SK-N-SH (cell line): ENCODE results near the gene ZCCHC7. TPM values are rescaled to one million over a fixed set of nuclear protein-coding genes. Genes with fewer than 3 reads are reported as not detected.
A peak's percentile ranks its signal among the peaks of the same experiment; 100 is the strongest.

ENCODE experiments used
- CTCF ChIA-PET: fragments of 300-600, 350-600 bp; formaldehyde crosslinking; extraction: SDS; loops from one replicate; lab custom pipeline; 2021; lab: Yijun Ruan, JAX
- POLR2A ChIA-PET: fragments of 350-600 bp; sonication (Branson Sonifier 250); formaldehyde crosslinking; extraction: SDS; loops from one replicate; lab custom pipeline; 2020; ENCODE audit warnings: antibody characterized with exemption, inconsistent platforms; lab: Yijun Ruan, JAX
- DNase-seq: peaks from one replicate; pipeline ENCODE4 v3.0.0; 2012
- H2AFZ ChIP-seq: fragments of 200-600 bp; sonication (generic); 2 replicates; pipeline ENCODE4 v1.8.1; 2016; ENCODE audit warnings: antibody characterized with exemption, mild to moderate bottlenecking, low read depth
- H3F3A ChIP-seq: fragments of 200-600 bp; sonication (generic); replicated peaks from 2 replicates; pipeline ENCODE3; 2016; ENCODE audit warnings: antibody characterized with exemption, mild to moderate bottlenecking; ENCODE audit not compliant: insufficient read depth
- H3K27ac ChIP-seq, 2 experiments: fragments of 200-500 bp in 1 of 2; fragments of 200-600 bp in 1 of 2; sonication (Bioruptor generic) in 1 of 2; sonication (generic), shearing (Covaris generic) in 1 of 2; 2 replicates each; pipeline versions ENCODE4 v1.5.1 to v1.6.1; 2014 to 2016; ENCODE audit warnings: low read depth in 2 of 2, inconsistent platforms in 1 of 2, low read length in 1 of 2, mild to moderate bottlenecking in 1 of 2, mixed read lengths in 1 of 2
- H3K27me3 ChIP-seq: fragments of 200-600 bp; sonication (generic), shearing (Covaris generic); 2 replicates; pipeline ENCODE4 v1.6.1; 2016; ENCODE audit warnings: mixed run types; ENCODE audit not compliant: insufficient read depth
- H3K36me3 ChIP-seq, 2 experiments: fragments of 200-500 bp in 1 of 2; fragments of 200-600 bp in 1 of 2; sonication (Bioruptor generic) in 1 of 2; sonication (generic) in 1 of 2; replicated peaks in 1 of 2; 2 replicates each; pipeline versions ENCODE3 to v1.5.1; 2014 to 2016; ENCODE audit warnings: low read length in 1 of 2, mild to moderate bottlenecking in 1 of 2; ENCODE audit not compliant: insufficient read depth in 2 of 2, control insufficient read depth in 1 of 2
- H3K4me1 ChIP-seq, 2 experiments: fragments of 200-500 bp in 1 of 2; fragments of 200-600 bp in 1 of 2; sonication (Bioruptor generic) in 1 of 2; sonication (generic), shearing (Covaris generic) in 1 of 2; 2 replicates each; pipeline versions ENCODE4 v1.5.1 to v1.6.1; 2014 to 2016; ENCODE audit warnings: low read depth in 1 of 2, low read length in 1 of 2, mixed run types in 1 of 2; ENCODE audit not compliant: insufficient read depth in 2 of 2, control insufficient read depth in 1 of 2
- H3K4me2 ChIP-seq: fragments of 200-600 bp; sonication (generic), shearing (Covaris generic); 2 replicates; pipeline ENCODE4 v1.6.1; 2017; ENCODE audit warnings: mixed run types
- H3K4me3 ChIP-seq, 2 experiments: fragments of 200-500 bp in 1 of 2; fragments of 200-600 bp in 1 of 2; sonication (Bioruptor generic) in 1 of 2; sonication (generic), shearing (Covaris generic) in 1 of 2; 2 replicates each; pipeline versions ENCODE4 v1.5.1 to v1.8.1; 2014 to 2016; ENCODE audit warnings: low read depth in 2 of 2, inconsistent platforms in 1 of 2, low read length in 1 of 2, mild to moderate bottlenecking in 1 of 2, mixed read lengths in 1 of 2, moderate library complexity in 1 of 2
- H3K79me2 ChIP-seq: fragments of 200-600 bp; sonication (generic); 2 replicates; pipeline ENCODE4 v1.8.1; 2017; ENCODE audit warnings: mild to moderate bottlenecking; ENCODE audit not compliant: insufficient read depth
- H3K9ac ChIP-seq: fragments of 200-600 bp; sonication (generic); 2 replicates; pipeline ENCODE4 v1.6.1; 2017; ENCODE audit warnings: mixed run types
- H3K9me2 ChIP-seq: fragments of 200-600 bp; sonication (generic); 2 replicates; pipeline ENCODE4 v1.6.1; 2017; ENCODE audit warnings: mixed run types
- H3K9me3 ChIP-seq: fragments of 200-600 bp; sonication (generic); 2 replicates; pipeline ENCODE4 v1.6.1; 2017; ENCODE audit warnings: mixed run types, mild to moderate bottlenecking, moderate library complexity
- H4K20me1 ChIP-seq: fragments of 200-600 bp; sonication (generic); 2 replicates; pipeline ENCODE4 v1.6.1; 2017; ENCODE audit warnings: mild to moderate bottlenecking, mixed run types; ENCODE audit not compliant: insufficient read depth
- CTCF ChIP-seq: fragments of 200-600 bp; sonication (generic); IDR thresholded peaks from 2 replicates; pipeline ENCODE4 v1.6.1; 2017; ENCODE audit warnings: antibody characterized with exemption, mild to moderate bottlenecking, moderate library complexity
- EP300 ChIP-seq, 2 experiments: IDR thresholded peaks; 2 replicates each; pipeline versions ENCODE4 v1.4.0 to v1.6.1; 2012; ENCODE audit warnings: borderline replicate concordance in 1 of 2, low read depth in 1 of 2, low read length in 1 of 2
- FOXJ3 ChIP-seq: sonication (generic); formaldehyde crosslinking; IDR thresholded peaks from 2 replicates; pipeline ENCODE4 v1.5.1; 2020; ENCODE audit warnings: mild to moderate bottlenecking, missing genetic modification reagents
- IRF3 ChIP-seq: fragments of 150-350 bp; IDR thresholded peaks from 2 replicates; pipeline ENCODE4 v1.6.1; 2016; ENCODE audit warnings: mild to moderate bottlenecking, low read depth, low read length
- JUND ChIP-seq: IDR thresholded peaks from 2 replicates; pipeline ENCODE4 v1.4.0; 2012
- MAX ChIP-seq: IDR thresholded peaks from 2 replicates; pipeline ENCODE4 v1.4.0; 2012; ENCODE audit warnings: low read depth
- NFIC ChIP-seq: IDR thresholded peaks from 2 replicates; pipeline ENCODE4 v1.4.0; 2012; ENCODE audit warnings: borderline replicate concordance
- RCOR1 ChIP-seq: fragments of 150-350 bp; IDR thresholded peaks from 2 replicates; pipeline ENCODE4 v1.6.1; 2017; ENCODE audit warnings: antibody characterized with exemption, low read length
- ZBTB33 ChIP-seq: IDR thresholded peaks from 2 replicates; pipeline ENCODE4 v1.4.0; 2012; ENCODE audit warnings: low read depth, borderline replicate concordance
- WGBS: methylation state at CpG from one replicate; pipeline ENCODE4 v1.1.6; 2017; ENCODE audit warnings: low lambda C conversion rate; 5-methylcytosine and 5-hydroxymethylcytosine counted together
- polyA plus RNA-seq, 3 experiments: library from polyadenylated mRNA; depleted of rRNA; stranded (reverse); fragments of >200 nt; gene quantifications; 2 replicates each; pipeline ENCODE4 v1.2.3, GENCODE V29; 2012

The ZCCHC7 gene
- polyA plus RNA-seq, 1 of the 3 experiments (the other 2 are of a cell fraction): 12.6 TPM

GRCh38 chr9:37336150-37336549 lies 215.8 kb downstream of the ZCCHC7 start (continued):
- no peak for TF ChIP-seq ZBTB33
- TF ChIP-seq CTCF: no peak
- TF ChIP-seq NFIC: no peak
- TF ChIP-seq IRF3: no peak
- no peak for TF ChIP-seq EP300 (IDR thresholded peaks at IDR 0.05; ENCODE audit: borderline replicate concordance in 1 of 2, low read depth in 1 of 2, low read length in 1 of 2)

- Histone ChIP-seq H3K36me3 (no peaks in the 10 kb centered on the region), H2AFZ (no peak overlapping the region), H3K27me3 (no peaks in the 10 kb centered on the region), H3K4me2 (no peak overlapping the region), H3K9me3 (no peaks in the 10 kb centered on the region), H3K79me2 (no peaks in the 10 kb centered on the region), H3K27ac (peak overlapping the region in 1 of 2 experiments; percentile 50; a peak in 1 of 4 replicates), H3K4me3 (no peak overlapping the region), H3K4me1 (peaks cover 4 to 19% of the 10 kb centered on the region in 2 experiments; a peak in 3 of 4 replicates), H3K9me2 (no peaks in the 10 kb centered on the region), H3K9ac (no peak overlapping the region), H4K20me1 (no peaks in the 10 kb centered on the region), H3F3A (no peaks in the 10 kb centered on the region)
- ChIA-PET CTCF (interaction anchor here (0.9 to 1.9 kb wide), 3 partner anchors 8 to 464 kb away, joined by 3 to 4 read pairs (median 3); no protein-coding TSS in a partner anchor), POLR2A (no interaction called here)
- TF ChIP-seq JUND: no peak
- no peak for TF ChIP-seq IRF3
- TF ChIP-seq MAX: no peak
- TF ChIP-seq RCOR1: no peak
- TF ChIP-seq FOXJ3 (CRISPR knock-in tag): no peak
- peak; percentile 14 for DNase-seq
- 73% methylated on average over 7 of the region's 7 CpGs for WGBS
Observed at GRCh38 chr9:37337301-37337890, 217.0 kb downstream of the ZCCHC7 start.
